NCI-H82 treated with DMSO at 0.1 percent for 48 hours (cell line): ENCODE measurements around the gene KDM4B.

Experiments
- DNase-seq: peaks from one replicate; lab custom pipeline; 2025; ENCODE audit not compliant: unreplicated experiment; lab: John Stamatoyannopoulos, UW

KDM4B gene

DNA sequence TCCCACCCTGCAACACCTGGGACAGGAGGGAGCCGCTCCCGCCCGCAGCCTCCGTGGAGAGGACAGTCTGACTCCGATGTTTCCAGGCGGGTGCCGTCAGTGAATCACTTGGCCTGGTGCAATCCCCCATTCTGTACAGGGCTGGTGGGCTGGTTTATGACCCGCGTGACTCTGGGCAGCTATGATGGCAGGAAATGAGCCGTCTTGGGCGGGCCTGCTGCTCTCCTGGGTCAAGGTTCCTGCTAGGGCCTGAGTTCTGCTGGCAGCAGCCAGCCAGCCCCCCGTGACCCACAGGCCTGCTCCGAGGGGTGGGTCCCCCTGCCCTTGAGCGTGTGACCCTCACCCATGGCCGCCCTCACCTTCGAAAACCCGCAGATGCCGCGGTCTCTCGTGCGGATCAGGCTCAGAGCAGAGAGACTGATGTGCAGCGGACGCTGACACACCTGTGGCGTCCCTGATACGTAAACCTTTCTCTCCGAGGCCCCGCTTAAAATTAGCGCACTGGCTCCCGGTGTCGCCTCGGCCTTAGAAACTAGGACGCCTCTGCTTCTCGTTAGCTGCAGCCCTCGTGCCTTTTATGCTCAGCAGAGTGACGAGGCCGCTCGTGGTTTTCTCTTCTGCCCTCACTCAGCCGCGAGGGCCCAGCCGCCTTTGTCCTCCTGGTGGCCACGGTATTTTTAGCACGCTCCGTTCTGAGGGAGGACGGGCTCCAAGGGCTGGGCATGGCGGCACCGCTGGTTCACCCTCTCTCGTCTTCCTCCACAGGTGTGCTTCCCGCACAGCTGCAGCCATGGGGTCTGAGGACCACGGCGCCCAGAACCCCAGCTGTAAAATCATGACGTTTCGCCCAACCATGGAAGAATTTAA, 63.4 kb downstream of the KDM4B start:
- no peak for DNase-seq

DNA sequence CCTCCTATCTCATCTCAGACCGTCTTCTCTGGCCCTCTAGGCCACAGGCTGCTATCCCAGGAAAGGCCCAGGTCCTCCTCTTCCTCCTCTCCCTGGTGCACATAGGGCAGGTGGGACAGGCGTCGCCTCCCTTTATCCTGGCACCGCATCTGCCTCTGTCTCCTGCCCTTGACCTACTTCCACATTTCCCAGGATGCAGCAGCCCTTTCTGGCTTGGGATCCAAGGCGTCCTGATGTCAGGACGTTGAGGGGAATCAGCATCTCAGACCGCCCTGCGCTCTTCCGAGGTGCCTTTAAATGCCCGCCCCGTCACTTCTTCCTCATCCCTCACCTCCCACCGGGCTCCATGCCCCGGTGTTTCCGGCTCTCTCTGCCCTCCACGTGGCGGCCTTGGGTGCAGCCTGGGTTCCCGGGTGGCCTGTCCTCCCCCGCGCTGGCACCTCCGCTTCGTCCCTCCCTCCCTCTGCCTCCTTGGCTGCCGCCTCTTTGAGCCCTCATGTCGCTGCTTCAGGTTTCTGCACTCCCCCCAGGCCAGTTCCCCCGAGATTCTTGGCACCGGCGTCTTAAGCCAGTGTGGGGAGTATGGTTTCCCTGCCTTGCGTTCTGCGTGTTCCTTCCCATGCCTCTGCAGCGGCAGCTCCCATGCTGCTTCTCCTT, 66.3 kb downstream of the KDM4B start:
- no peak for DNase-seq

DNA sequence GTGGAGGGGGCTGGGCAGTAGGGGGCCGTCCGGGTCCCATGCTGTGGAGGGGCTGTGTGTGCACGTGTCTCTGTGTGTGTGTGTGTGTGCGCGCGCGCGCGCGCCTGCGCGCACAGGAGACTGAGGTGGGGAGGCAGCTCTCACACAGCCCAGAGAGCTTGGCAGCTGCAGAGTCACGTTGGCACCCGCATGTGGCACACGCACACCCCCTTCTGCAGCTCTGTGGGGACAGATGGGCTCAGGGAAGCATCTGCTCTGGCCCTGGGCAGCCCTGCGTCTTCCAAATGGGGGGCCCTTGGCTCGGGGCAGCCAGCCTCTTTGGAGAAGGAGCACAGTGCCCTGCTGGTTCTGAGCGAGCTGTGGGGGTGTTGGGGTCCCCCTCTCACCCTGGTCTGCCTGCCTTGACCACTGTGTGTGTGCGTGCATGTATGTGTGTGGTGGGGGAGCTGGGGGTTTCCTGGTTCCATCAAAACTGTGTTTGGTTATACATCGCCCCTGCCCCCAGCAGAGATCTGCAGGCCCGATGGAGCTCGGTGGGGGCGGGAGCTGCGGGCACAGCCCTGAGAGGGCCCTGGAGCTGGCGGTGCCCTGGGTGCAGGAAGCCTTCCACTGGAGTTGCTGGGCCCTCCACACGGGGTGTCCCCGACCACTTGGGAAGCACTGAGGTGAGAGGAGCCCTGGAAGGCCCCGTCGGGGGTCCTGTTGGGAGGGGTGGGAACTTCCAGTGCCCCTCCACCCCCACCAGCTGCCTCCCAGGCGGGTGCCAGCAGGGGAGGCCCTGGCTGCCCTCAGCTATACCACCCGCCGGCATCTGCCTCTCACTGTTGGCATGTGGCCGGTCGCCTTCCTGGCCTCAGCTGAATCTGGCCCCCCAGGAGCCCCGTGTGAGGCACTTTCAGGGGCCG, 67.1 kb downstream of the KDM4B start:
- DNase-seq = no peak

DNA sequence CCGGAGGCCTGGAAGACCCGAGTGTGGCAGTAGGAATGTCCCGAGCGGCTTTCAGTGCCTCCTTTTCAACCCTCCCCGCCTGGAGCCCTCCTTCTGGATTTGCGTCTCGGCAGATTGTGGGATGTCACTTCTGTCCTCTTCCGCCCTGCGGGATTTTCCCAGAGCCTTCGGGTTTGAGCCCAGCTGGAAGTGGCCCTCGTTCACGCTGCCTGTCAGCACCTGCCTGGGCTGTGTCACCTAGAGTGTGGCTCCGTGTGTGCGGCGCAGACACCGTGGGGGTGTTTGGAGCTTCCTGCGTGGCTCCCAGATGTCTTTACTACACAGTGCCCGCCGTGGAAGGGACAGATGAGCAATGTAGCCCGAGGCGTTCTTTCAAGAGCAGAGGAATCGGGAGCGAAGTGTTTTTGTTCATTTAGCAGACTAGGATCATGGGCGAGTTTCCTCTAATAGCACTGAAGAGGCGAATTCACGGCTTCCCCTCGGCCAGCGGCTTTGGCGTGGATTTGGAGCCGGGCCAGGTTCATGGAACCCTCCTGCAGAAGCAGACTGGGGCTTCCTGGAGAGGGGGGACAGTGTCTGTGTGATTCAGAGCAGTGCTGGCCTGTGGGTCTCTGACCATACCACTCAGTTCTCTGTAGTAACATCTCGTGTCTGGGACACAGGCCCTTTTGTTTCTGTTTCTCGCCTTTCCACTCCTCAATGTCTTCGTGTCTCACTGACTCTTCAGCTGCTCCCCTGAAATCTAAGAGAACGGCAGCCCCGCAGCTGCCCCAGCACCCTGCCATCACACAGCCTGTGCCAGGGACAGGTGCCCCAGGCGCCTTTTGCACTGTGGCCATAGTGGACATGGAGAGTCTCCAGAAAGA, 68.0 kb downstream of the KDM4B start:
- no peak for DNase-seq

DNA sequence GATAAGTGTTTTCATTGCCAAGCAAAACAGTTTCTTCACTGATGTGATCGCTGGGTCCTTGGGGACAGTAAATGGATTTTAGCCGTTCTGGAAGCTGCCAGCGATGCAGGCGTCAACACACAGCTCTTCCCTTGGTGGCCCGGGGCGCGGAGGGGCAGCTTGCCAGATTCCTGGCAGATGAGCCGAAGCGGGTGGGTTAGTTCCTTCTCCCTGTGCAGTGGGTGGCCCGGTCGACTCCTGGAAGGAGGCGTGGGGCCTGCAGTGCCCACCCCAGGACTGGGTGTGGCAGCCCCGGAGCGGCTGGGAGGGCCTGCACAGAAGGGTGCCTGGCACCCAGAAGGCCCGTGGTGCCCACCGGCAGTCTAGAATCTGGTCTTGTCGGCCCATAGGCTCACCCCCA, 69.0 kb downstream of the KDM4B start:
- DNase-seq = no peak

DNA sequence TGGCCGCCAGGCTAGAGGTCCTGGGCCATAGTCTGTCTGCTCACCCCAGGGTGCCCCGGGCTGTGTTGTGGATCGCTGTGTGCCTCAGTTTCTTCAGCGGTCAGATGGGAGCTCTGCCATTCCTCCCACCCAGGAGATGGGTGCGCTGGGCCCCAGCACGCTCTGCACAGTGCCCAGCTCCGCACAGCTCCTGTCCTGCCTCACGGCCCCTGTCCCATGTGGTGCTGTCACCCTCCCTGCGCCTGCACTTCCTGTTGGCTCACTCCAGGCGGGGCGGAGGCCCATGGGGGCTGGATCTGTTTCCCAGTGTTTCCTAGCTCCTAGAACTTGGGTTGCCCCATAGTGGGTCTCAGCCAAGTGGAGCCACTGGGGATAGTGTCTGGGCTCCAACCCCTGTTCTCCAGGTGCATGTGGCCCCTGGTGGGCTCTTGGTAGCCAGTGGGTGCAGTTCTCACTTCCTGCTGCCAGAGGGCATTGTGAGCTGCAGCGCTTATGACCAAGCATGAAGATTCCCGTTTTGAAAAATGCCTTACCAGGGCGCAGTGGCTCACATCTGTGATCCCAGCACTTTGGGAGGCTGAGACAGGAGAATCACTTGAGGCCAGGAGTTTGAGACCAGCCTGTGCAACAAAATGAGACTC, 69.8 kb downstream of the KDM4B start:
- no peak for DNase-seq

DNA sequence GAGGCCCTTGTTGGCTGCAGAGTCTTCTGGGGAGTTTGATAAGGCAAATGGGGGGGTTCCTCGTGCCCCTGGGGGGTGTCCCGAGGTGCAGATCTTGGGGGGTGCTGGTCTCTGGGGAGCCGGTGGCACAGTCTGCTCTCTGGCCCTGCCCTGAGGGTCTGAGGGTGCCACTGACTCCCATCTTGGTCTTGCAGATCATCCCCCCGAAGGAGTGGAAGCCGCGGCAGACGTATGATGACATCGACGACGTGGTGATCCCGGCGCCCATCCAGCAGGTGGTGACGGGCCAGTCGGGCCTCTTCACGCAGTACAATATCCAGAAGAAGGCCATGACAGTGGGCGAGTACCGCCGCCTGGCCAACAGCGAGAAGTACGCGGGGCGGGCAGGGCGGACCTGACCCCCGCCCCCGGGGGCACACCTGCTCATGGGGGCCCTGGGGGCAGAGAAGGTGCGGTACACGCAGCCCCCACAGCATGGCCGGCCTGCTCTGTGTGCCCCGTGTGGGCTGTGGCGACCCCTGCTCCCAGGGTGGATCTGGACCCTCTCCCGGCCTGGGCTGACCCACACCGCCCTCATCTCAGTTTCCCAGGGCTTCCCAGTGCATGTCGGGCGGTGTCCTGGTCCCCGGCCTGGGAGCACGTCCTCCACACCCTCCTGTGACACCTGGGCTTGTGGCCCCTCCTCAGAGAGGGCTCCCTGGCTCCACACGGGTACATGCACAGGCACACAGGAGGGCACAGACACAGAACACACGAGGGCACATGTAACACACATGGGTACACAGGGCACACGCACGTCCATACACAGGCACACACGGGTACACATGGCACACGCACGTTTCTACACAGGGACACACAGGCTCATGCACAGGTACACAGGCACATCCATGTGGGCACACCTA, 71.0 kb downstream of the KDM4B start:
- no peak for DNase-seq

DNA sequence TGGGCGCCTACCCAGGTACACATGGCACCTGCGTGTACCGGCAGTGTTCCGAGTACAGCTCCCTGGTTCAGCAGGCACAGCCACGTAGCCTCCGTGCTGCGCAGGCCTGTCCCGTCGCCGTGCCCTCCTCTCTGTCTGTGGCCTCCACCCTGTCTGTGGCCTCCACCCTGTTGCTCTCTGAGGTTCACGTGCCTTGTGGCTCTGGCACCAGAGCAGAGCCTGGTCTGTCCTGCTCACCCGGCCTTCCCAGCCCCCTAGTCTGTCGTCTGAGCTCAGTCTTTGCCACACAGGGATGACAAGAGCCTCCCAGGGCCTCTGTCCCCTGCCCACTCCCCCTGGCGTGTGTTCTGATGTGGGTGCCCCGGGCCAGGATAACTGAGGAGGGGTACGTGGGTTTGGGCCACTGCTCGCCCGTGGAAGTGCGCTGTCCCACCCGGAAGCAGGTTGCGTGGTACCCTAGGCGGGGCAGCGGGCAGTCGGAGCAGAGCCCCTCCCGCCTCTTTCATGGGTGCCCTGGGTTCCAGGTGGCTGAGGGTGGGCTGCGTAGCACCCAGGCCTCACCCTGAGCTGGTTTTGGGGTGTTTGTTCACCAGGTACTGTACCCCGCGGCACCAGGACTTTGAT, 71.7 kb downstream of the KDM4B start:
- DNase-seq = no peak

DNA sequence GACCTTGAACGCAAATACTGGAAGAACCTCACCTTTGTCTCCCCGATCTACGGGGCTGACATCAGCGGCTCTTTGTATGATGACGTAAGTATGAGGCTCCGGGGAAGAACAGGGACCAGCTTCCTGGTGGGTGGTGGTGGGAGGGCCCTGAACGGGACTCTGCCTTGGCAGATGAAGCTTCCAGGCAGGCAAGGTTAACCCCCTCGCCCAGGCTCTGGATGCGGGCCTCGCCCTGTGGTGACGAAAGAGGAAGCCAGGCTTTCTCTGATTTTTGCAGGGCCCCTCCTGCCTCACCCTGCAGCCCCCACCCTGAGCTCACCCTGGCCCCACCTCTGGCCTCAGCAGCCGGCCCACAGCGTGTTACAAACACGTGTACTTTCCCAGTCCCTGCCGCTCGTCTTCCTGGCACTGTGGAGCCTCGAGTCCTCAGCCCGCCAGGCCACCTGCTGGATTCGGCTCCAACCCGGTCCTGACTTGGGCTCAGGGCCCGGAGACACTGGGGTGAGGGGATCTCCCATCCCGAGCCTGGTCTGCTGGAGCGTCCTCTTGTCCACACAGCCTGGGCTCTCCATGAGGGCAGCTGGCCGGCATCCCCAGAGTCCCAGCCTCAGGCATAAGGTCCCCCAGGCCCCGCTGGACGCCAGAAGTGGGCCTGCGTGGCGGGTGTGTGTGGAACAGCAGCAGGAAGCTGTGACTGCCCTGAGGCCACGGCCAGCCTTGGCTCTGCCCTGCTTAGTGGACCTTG, 72.4 kb downstream of the KDM4B start:
- no peak for DNase-seq

DNA sequence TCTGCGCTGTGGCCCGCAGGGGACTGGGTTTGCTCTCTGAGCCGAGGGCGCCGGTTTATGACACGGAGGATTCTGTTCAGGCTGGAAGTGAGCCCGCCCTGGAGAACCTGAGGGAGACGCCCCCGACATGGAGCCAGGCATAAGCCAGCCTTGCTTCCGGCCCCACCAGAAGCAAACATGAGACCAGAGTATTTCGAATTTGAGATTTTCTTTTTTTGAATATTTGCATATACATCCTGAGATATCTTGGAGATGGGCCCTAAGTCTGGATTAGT, 72.9 kb downstream of the KDM4B start:
- DNase-seq = no peak

DNA sequence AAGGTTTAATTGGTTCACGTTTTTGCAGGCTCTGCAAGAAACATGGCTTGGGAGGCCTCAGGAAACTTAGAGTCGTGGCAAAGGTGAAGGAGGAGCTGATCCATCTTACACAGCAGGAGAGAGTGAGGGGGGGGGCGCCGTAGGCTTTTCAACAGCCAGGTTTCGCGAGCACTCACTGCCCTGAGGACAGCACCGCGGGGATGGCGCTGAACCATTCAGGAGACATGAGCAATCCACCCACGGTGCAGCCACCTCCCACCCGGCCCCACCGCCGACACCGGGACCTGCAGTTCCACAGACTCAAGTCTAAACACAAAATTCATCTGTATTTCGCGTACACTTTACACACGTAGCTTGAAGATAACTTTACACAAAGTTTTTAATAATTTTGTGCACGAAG, 73.6 kb downstream of the KDM4B start:
- DNase-seq = no peak

DNA sequence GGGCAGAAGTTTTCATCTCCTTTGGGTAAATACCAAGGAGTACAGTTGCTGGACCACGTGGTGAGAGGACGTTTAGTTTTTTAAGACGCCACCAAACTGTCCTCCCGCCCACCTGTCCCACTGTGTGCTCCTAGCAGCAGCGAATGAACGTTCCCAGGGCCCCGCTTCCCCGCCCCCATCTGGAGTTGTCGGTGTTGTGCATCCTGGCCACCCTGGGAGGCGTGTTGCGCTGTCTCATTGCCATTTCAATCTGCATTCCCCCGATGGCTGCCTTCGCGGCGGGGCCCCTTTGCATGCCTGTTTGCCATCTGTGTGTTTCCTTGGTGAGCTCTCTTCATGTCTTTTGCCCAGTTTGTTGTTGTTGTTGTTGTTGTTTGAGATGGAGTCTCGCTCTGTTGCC, 76.1 kb downstream of the KDM4B start:
- DNase-seq = no peak

DNA sequence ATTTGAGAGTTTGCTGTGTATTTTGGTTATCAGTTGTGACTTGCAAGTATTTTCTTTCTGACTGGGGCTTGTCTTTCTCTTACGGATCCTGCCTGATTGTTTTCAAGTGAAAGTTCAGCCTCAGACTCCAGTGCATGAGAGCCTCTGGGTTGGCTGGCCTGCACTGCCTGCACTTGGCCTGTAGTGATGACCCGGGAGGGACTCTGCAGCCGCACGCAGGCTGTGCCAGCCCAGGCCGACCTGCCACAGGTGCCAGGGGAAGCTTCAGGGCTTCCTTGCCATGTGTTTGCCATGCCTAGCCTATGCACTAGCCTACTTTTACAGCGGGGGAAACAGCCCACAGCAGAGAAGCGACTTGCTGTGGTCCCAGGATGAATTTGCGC, 77.0 kb downstream of the KDM4B start:
- no peak for DNase-seq

DNA sequence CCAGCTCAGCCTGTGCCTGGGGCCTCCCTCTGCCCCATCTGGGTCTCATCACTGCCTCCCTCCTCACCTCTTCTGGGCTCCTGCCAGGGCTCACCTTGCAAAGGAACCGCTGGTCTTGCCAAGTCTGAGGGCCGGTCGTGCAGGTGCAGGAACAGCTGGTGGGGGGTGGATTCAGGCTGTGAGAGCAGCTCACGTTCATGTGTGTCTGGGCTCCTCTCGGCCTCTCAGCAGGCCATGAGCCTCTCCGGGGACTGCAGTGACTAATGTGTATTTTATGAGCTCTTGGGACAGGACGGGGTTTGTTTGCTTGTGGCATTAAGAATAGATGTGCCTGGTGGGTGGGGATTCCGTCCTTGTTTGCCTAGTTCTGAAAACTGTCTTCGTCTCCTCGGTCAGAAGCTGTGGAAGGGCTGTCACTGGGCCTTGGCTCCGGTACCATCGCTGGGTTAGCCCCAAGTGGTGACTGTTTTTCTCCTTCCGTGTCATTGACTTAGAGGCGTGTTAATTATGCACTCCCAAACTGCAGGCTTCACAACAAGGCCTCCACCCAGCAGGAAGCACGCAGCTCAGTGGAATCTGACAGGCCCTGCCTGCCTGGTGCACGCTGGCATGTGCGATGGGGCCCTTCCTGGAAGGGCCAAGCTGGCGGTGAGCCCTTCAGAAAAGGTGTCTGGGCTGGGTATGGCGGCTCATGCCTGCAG, 77.6 kb downstream of the KDM4B start:
- DNase-seq = no peak

DNA sequence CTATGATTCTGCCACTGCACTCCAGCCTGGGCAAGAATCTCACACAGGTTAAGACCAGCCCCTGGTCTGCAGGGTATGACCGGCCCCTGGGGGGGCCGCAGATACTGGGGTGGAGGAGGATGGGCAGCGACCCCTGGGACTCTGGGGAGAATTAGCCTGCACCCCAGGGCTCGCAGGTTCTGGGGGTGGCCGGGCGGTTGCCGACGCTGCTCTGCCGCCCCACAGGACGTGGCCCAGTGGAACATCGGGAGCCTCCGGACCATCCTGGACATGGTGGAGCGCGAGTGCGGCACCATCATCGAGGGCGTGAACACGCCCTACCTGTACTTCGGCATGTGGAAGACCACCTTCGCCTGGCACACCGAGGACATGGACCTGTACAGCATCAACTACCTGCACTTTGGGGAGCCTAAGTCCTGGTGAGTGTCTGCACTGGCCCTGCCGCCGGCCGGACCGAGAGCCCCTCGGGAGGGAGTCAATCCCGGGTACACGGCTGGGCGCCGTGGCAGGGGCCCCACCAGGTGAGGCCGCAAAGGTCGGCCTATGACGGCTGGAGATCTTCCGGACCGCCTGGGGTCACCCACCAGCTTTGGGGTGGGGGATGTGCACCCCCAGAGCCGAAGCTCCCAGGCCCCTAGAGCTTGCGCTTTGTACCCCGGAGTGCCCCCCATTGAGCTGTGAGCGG, 78.5 kb downstream of the KDM4B start:
- no peak for DNase-seq

DNA sequence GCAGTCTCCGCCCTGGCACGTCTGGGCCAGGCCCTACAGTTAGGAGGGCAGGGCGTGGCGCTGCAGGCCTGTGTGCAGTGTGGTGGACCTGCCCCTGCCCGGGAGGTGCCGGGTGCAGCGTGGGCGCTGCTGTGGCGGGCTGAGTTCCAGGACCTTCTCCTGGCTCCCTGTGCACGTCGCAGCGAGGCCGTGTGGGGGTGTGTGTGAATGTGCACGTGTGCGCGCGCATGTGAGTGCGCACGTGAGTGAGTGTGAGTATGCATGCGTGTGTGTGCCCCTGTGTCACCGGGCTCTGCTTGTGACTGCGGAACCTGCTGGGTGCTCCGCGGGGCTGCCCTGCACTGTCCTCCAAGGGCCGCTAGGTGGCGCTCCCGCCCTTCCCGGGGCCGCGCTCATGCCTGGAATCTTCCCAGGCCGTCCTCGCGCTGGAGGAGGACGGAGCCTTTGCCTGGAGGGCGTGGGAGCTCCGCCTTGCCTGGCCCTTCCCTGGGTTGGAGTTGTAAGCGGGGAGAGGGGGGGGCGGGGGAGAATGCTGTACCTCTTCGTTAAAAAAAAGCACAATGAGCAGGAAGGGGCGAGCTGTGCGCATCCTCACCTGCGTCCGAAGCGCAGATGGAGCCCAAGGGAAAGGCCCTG, 79.3 kb downstream of the KDM4B start:
- DNase-seq = peak; percentile 6
